DOHH2 (cell line): Measurements from ENCODE around the gene RFC4.

Experiments
- H3F3A ChIP-seq: fragments of 200-600 bp; sonication (generic), shearing (Covaris generic); 2 replicates; pipeline ENCODE4 v1.6.0; 2016; ENCODE audit warnings: antibody characterized with exemption, mild to moderate bottlenecking; ENCODE audit not compliant: control insufficient read depth, insufficient read depth
- H3K27ac ChIP-seq: fragments of 200-600 bp; sonication (generic); 2 replicates; pipeline ENCODE4 v1.5.1; 2014; ENCODE audit warnings: low read depth, mild to moderate bottlenecking, low read length, moderate library complexity
- H3K27me3 ChIP-seq: fragments of 200-600 bp; sonication (generic); 2 replicates; pipeline ENCODE4 v1.6.1; 2014; ENCODE audit warnings: mild to moderate bottlenecking, low read length, mixed read lengths; ENCODE audit not compliant: control insufficient read depth
- H3K36me3 ChIP-seq: fragments of 200-600 bp; sonication (generic); 2 replicates; pipeline ENCODE4 v1.6.1; 2014; ENCODE audit warnings: mild to moderate bottlenecking, low read length, moderate library complexity, mixed read lengths; ENCODE audit not compliant: control insufficient read depth
- H3K4me1 ChIP-seq: fragments of 200-600 bp; sonication (generic); 2 replicates; pipeline ENCODE4 v1.6.1; 2014; ENCODE audit warnings: mild to moderate bottlenecking, low read length, mixed read lengths; ENCODE audit not compliant: control insufficient read depth
- H3K4me2 ChIP-seq: fragments of 200-600 bp; sonication (generic); 2 replicates; pipeline ENCODE4 v1.6.0; 2014; ENCODE audit warnings: mild to moderate bottlenecking, low read length, moderate library complexity
- H3K4me3 ChIP-seq: fragments of 200-600 bp; sonication (generic); 2 replicates; pipeline ENCODE4 v1.5.1; 2014; ENCODE audit warnings: mild to moderate bottlenecking, low read length, mixed read lengths
- H3K79me2 ChIP-seq: fragments of 200-600 bp; sonication (generic); 2 replicates; pipeline ENCODE4 v1.6.1; 2014; ENCODE audit warnings: mild to moderate bottlenecking, low read length, mixed read lengths; ENCODE audit not compliant: control insufficient read depth
- H3K9me2 ChIP-seq: fragments of 200-600 bp; sonication (generic); replicated peaks from 2 replicates; pipeline ENCODE4 v1.6.1; 2014; ENCODE audit warnings: mild to moderate bottlenecking, low read length, mixed read lengths; ENCODE audit not compliant: control insufficient read depth
- H3K9me3 ChIP-seq: fragments of 200-600 bp; sonication (generic); 2 replicates; pipeline ENCODE4 v1.6.1; 2014; ENCODE audit warnings: antibody characterized with exemption, low read length, mixed read lengths; ENCODE audit not compliant: control insufficient read depth, insufficient read depth
- H4K20me1 ChIP-seq: fragments of 200-600 bp; sonication (generic); 2 replicates; pipeline ENCODE4 v1.6.0; 2014; ENCODE audit warnings: low read depth, mild to moderate bottlenecking, antibody characterized with exemption, low read length, moderate library complexity; ENCODE audit not compliant: control insufficient read depth, insufficient read depth
- EZH2phosphoT487 ChIP-seq: fragments of 200-600 bp; sonication (generic); IDR thresholded peaks from 2 replicates; pipeline ENCODE4 v1.6.1; 2017; ENCODE audit warnings: borderline replicate concordance, mild to moderate bottlenecking, antibody characterized with exemption, low read length, moderate library complexity, mixed read lengths
- TF ChIP-seq, protein P1 (sequence below): fragments of 200-600 bp; sonication (generic); IDR thresholded peaks from one replicate; pipeline ENCODE4 v1.5.1; 2014; ENCODE audit warnings: antibody characterized with exemption, mild to moderate bottlenecking, low read depth, low read length; ENCODE audit not compliant: poor library complexity, severe bottlenecking

Gene RFC4

DNA sequence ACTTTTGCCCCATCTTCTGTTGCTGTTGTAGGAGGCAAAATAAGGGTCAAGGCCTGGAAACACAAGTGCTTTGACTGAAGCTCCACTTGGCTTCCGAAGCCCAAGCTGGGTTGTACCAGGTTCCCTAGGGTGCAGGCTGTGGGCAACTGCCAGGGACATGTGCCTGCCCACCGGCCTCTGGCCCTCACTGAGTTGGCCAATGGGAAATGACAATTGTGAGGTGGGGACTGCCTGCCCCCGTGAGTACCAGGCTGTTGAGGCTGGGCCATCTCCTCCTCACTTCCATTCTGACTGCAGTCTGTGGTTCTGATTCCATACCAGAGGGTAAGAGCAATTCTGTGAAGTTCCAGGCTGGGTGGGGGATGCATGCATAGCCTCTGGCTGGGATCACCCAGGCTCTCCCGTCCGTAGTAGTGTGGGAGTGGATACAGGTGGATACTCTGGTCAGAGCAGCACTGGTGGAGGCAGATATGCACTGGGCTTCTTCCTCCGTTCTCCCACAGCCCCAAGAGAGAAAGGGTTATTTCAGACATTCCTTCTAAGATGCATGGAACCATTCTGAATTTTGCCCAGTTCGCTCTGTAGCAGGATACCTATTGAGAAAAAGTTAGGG is 36.2 kb upstream of the RFC4 start, which contains the start of gene ADIPOQ:
TSS of gene ADIPOQ (plus strand) at position 285 of the 613 bp plus-strand sequence. CDS start 10,349 bp downstream, outside the sequence.
- Histone ChIP-seq H4K20me1 (no peaks in the 10 kb centered on the region), H3K4me2 (no peak within 1 kb of the TSS), H3K9me3 (no peaks in the 10 kb centered on the region), H3F3A (no peaks in the 10 kb centered on the region), H3K79me2 (no peaks in the 10 kb centered on the region), H3K4me1 (no peaks in the 10 kb centered on the region), H3K36me3 (no peaks in the 10 kb centered on the region), H3K4me3 (no peak within 1 kb of the TSS), H3K27me3 (peaks cover 23% of the 10 kb centered on the region), H3K9me2 (no peaks in the 10 kb centered on the region), H3K27ac (no peak within 1 kb of the TSS)
- TF ChIP-seq, protein P1, sequence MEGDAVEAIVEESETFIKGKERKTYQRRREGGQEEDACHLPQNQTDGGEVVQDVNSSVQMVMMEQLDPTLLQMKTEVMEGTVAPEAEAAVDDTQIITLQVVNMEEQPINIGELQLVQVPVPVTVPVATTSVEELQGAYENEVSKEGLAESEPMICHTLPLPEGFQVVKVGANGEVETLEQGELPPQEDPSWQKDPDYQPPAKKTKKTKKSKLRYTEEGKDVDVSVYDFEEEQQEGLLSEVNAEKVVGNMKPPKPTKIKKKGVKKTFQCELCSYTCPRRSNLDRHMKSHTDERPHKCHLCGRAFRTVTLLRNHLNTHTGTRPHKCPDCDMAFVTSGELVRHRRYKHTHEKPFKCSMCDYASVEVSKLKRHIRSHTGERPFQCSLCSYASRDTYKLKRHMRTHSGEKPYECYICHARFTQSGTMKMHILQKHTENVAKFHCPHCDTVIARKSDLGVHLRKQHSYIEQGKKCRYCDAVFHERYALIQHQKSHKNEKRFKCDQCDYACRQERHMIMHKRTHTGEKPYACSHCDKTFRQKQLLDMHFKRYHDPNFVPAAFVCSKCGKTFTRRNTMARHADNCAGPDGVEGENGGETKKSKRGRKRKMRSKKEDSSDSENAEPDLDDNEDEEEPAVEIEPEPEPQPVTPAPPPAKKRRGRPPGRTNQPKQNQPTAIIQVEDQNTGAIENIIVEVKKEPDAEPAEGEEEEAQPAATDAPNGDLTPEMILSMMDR = no peak
- no peak for TF ChIP-seq EZH2phosphoT487

DNA sequence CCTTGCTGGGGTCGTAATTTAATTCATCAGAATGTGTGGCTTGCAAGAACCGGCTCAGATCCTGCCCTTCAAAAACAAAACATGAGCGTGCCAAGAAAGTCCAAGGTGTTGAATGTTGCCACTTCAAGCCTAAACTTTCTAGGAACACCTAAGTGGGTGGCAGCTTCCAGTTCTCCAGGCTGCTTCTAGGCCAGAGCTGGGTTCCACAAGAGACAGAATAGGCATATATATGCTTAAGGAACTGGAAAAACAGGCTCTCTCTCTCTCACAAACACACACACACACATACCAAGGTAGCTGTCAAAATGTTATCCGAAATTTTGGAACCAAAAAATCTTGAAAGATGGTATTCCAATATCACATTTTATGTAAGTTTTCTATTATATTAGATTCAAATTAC is 35.3 kb upstream of the RFC4 start:
- TF ChIP-seq, protein P1 = no peak
- no peak for TF ChIP-seq EZH2phosphoT487
- peaks cover 17% of the 10 kb centered on the region for H3K27me3 ChIP-seq
- H3K79me2 ChIP-seq = no peaks in the 10 kb centered on the region
- H3K9me3 ChIP-seq = no peaks in the 10 kb centered on the region
- H3K27ac ChIP-seq = no peak overlapping the region
- H3F3A ChIP-seq = no peaks in the 10 kb centered on the region
- no peaks in the 10 kb centered on the region for H3K4me1 ChIP-seq
- no peaks in the 10 kb centered on the region for H3K36me3 ChIP-seq
- no peak overlapping the region for H3K4me3 ChIP-seq
- no peaks in the 10 kb centered on the region for H3K9me2 ChIP-seq
- no peak overlapping the region for H3K4me2 ChIP-seq
- no peaks in the 10 kb centered on the region for H4K20me1 ChIP-seq

DNA sequence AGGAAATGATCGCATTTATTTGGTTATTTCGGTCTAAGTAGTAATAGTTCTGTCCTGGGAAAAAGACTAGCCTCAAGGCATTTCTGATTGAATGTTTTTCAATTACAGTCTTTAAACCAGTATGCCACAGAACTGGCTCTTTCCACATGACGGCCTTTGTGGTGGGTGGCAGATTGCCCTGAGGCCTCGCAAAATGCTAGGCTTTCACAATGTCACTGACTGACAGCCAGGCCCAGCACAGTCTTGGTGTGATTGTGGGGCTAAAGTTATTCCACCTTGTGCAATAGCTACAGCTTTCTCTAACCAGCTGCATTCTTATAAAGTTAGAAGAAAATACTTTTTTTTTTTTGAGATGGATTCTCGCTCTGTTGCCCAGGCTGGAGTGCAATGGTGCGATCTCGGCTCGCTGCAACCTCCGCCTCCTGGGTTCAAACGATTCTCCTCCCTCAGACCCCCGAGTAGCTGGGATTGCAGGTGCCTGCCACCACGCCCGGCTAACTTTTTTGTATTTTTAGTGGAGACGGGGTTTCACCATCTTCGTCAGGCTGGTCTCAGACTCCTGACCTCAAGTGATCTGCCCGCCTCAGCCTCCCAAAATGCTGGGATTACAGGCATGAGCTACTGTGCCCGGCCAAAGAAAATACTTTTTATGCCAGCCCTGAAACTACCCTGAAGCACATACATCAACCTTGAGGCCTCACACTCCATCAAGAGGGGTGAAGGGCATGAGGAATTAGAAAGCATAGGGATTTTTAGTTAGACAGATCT is 33.8 kb upstream of the RFC4 start:
- Histone ChIP-seq H3F3A (no peaks in the 10 kb centered on the region), H3K36me3 (no peaks in the 10 kb centered on the region), H3K27me3 (peaks cover 11% of the 10 kb centered on the region), H3K4me3 (no peak overlapping the region), H3K9me2 (no peaks in the 10 kb centered on the region), H3K4me2 (no peak overlapping the region), H3K4me1 (no peaks in the 10 kb centered on the region), H3K27ac (no peak overlapping the region), H4K20me1 (no peaks in the 10 kb centered on the region), H3K9me3 (no peaks in the 10 kb centered on the region), H3K79me2 (no peaks in the 10 kb centered on the region)
- no peak for TF ChIP-seq EZH2phosphoT487
- TF ChIP-seq, protein P1 = no peak
